Activated CD4-positive, alpha-beta T cell treated with anti-CD3 and anti-CD28 coated beads, Interleukin-2, amount 10 ng/mL, durations not matched to agents 24 days and 14 days (primary cell): ENCODE results near the gene DENND2A. TPM values are rescaled to one million over a fixed set of nuclear protein-coding genes. Genes with fewer than 3 reads are reported as not detected.
"Not testable (repeated sequence)": the region's sequence is repeated elsewhere in the genome, so short reads cannot be mapped to it uniquely, and the experiment has no call there.

Experiments used
- DNase-seq: peaks from one replicate; pipeline ENCODE4 v3.0.0; 2022
- H3K27ac Mint-ChIP-seq: one replicate; pipeline ENCODE4 v1.8.0; 2022; ENCODE audit warnings: mild to moderate bottlenecking, mixed read lengths
- H3K27me3 Mint-ChIP-seq: one replicate; pipeline ENCODE4 v1.8.0; 2022; ENCODE audit warnings: mixed read lengths
- H3K36me3 Mint-ChIP-seq: one replicate; pipeline ENCODE4 v1.8.0; 2022; ENCODE audit warnings: low read depth, mild to moderate bottlenecking, mixed read lengths
- H3K4me1 Mint-ChIP-seq: one replicate; pipeline ENCODE4 v1.8.0; 2021; ENCODE audit warnings: mixed read lengths
- H3K4me3 Mint-ChIP-seq: one replicate; pipeline ENCODE4 v1.8.0; 2022; ENCODE audit warnings: mild to moderate bottlenecking, moderate library complexity, mixed read lengths
- H3K9me3 Mint-ChIP-seq: one replicate; pipeline ENCODE4 v1.8.0; 2021; ENCODE audit warnings: mixed read lengths
- intact Hi-C: fragments of 100-400 bp; cut with micrococcal nuclease; formaldehyde crosslinking; loops from one replicate; pipeline ENCODE4 v1.15.1; 2023
- total RNA-seq: library from RNA; stranded (reverse); gene quantifications from 2 replicates; pipeline ENCODE4 v1.2.3, GENCODE V29; 2022

The DENND2A gene
- total RNA-seq, 1 donor from 2014 or later, result not detected

DNA sequence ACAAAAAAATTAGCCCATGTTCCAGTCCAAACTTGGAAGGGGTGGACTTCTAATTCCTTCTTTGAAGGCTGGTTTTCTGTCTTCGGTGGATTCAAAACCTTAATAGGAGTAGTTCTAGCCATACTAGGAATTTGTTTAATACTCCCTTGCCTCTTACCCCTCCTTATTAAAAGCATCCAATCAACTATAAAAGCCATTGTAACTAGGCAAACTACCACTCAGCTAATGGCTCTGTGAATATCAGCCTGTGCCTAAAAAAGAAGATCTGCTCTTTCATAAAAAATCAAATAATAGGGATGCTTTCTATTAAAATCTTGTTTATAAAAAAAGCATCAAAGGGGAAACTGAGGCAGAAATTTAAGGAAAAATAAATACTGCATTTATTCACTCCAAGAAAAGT is 28.0 kb upstream of the DENND2A start:
- Mint-ChIP-seq H3K36me3 (no peaks in the 10 kb centered on the region), H3K27me3 (peaks cover 29% of the 10 kb centered on the region), H3K27ac (no peak overlapping the region), H3K4me3 (no peak overlapping the region), H3K9me3 (no peaks in the 10 kb centered on the region), H3K4me1 (peaks cover 8% of the 10 kb centered on the region)
- DNase-seq, result no peak
- intact Hi-C loops, result no loop called here

DNA sequence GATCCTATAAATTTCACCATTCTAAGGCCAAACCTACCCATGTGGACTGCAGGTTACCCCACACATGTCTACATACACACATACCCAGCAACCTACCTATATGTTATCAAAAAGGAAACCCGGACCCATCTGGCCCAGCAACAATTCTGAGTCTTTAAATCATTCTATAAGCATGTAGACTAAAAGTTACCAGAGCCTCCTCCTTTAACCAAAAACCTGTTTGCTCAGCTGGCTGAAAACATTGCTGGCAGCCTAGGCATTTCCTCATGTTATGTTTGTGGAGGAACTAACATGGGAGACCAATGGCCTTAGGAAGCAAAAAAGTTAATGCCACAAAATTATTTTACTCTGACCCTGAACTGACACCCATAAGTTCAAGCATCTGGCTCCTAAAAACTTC is 26.9 kb upstream of the DENND2A start:
- intact Hi-C loops, result no loop called here
- no peak overlapping the region for H3K27ac Mint-ChIP-seq
- peaks cover 36% of the 10 kb centered on the region for H3K27me3 Mint-ChIP-seq
- no peaks in the 10 kb centered on the region for H3K9me3 Mint-ChIP-seq
- H3K4me3 Mint-ChIP-seq, result no peak overlapping the region
- no peaks in the 10 kb centered on the region for H3K36me3 Mint-ChIP-seq
- H3K4me1 Mint-ChIP-seq, result peaks cover 5% of the 10 kb centered on the region
- no peak for DNase-seq

DNA sequence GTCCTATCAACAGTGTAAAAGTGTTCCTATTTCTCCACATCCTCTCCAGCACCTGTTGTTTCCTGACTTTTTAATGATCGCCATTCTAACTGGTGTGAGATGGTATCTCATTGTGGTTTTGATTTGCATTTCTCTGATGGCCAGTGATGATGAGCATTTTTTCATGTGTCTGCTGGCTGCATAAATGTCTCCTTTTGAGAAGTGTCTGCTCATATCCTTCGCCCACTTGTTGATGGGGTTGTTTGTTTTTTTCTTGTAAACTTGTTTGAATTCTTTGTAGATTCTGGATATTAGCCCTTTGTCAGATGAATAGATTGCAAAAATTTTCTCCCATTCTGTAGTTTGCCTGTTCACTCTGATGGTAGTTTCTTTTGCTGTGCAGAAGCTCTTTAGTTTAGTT is 22.3 kb upstream of the DENND2A start:
- H3K4me3 Mint-ChIP-seq, H3K27ac Mint-ChIP-seq, H3K9me3 Mint-ChIP-seq, H3K4me1 Mint-ChIP-seq, DNase-seq, intact Hi-C loops, H3K36me3 Mint-ChIP-seq: not testable (repeated sequence)
- H3K27me3 Mint-ChIP-seq, result peaks cover 41% of the 10 kb centered on the region

DNA sequence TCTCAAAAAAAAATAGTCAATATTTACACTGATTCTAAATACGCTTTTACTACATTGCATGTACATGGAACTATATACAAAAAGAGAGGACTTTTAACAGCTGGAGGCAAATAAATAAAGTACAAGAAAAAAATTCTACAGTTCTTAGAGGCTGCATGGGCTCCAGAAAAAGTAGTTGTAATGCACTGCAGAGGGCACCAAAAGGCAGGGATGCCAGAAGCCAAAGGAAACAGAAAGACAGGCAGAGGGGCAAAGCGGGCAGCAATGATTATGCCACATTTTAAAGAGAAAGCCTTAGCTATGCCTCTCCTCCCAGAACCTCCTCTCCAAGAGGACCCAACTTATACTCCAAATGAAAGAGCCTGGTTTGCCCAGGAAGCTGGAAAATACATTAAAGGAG is 20.5 kb upstream of the DENND2A start:
- no peaks in the 10 kb centered on the region for H3K9me3 Mint-ChIP-seq
- H3K4me3 Mint-ChIP-seq, result no peak overlapping the region
- no peaks in the 10 kb centered on the region for H3K36me3 Mint-ChIP-seq
- no peak for DNase-seq
- intact Hi-C loops, result no loop called here
- no peak overlapping the region for H3K27ac Mint-ChIP-seq
- H3K27me3 Mint-ChIP-seq, result peaks cover 50% of the 10 kb centered on the region
- H3K4me1 Mint-ChIP-seq, result peaks cover 10% of the 10 kb centered on the region

DNA sequence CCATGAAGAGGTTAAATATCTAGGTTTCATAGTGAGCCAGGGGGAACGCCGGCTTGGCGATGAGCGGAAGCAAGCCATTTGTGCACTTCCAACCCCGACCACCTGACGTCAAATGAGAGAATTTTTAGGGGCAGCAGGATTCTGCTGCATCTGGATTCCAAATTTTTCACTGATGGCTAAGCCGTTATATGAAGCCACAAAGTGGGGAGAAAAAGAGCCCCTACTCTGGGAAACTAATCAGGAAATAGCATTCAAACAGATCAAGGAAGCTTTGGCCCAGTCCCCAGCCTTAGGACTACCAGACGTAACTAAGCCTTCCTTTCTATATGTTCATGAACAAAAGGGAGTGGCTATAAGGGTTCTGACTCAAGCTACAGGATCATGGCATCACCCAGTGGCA is 19.2 kb upstream of the DENND2A start:
- H3K36me3 Mint-ChIP-seq, result no peaks in the 10 kb centered on the region
- no peak overlapping the region for H3K4me3 Mint-ChIP-seq
- peaks cover 14% of the 10 kb centered on the region for H3K4me1 Mint-ChIP-seq
- H3K9me3 Mint-ChIP-seq, result no peaks in the 10 kb centered on the region
- DNase-seq, result no peak
- H3K27me3 Mint-ChIP-seq, result peaks cover 43% of the 10 kb centered on the region
- no peak overlapping the region for H3K27ac Mint-ChIP-seq
- intact Hi-C loops, result loop anchor here (5.0 kb wide), 1 partner anchor 352 kb away; the partner anchor contains the start of gene MRPS33

DNA sequence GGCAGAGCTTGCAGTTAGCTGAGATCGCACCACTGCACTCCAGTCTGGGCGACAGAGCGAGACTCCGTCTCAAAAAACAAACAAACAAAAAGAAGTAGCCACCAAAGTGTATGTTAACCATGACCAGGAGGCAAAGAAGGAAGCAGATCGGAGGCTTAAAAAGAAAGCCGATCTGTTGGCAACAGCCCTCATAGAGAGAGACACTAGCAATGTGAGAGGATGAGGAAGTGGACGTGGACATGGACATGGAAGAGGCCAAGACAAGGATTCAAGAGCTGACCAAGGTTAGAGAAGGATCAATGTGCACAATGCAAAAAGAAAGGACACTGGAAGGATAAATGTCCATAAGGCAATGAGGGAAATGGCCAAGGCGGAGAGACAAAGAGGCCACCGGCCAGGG is 17.3 kb upstream of the DENND2A start:
- no peak overlapping the region for H3K4me3 Mint-ChIP-seq
- H3K4me1 Mint-ChIP-seq, result peaks cover 19% of the 10 kb centered on the region
- no peak for DNase-seq
- intact Hi-C loops, result loop anchor here (2.0 to 5.0 kb wide), 2 partner anchors 183 to 354 kb away; partner anchors contain the start of gene MRPS33
- peaks cover 34% of the 10 kb centered on the region for H3K27me3 Mint-ChIP-seq
- no peaks in the 10 kb centered on the region for H3K9me3 Mint-ChIP-seq
- H3K27ac Mint-ChIP-seq, result no peak overlapping the region
- no peaks in the 10 kb centered on the region for H3K36me3 Mint-ChIP-seq

DNA sequence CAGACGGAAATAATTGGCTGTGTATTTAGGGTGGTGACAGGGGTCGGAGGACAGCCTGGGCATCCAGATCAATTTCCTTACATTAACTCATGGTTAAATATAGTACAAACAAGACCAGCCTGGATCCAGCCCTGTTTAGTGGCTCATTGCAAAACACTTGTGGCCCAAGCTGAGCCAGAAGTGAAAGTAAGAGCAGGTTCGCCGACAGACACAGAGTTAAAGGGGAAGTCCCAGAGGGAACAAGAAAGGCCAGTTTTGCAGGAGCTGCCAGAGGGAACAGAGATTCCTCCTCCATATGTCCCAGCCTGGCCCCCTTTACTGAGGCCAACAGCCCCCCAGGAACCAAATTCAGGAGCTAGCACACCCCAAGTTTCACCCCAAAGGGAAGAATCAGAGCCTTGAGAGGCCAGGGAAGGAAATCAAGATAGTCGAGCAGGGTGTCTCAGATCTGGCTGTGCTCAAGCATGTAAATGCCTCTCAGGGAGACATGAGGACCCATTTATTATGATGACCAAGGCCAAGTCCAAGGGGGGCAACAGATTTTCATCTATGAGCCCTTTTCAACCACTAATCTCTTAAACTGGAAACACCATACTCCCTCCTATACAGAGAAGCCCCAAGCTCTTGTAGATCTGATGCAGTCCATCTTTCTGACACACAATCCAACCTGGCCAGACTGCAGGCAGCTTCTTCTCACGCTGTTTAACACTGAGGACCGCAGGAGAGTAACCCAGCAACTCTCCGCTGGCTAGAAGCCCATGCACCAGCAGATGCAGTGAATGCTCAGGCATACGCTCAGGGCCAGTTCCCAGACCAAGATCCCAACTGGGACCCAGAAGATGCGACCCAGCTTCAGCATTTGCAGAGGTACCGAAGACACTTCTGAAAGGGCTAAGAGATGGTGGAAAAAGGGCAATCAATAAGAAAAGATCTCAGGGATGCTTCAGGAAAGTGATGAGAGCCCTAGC is 16.2 kb upstream of the DENND2A start:
- intact Hi-C loops, result loop anchor here (2.0 to 5.0 kb wide), 2 partner anchors 182 to 355 kb away; partner anchors contain the start of gene MRPS33
- H3K4me3 Mint-ChIP-seq, result peak overlapping the region; percentile 71
- DNase-seq, result peak; percentile 84
- no peaks in the 10 kb centered on the region for H3K9me3 Mint-ChIP-seq
- H3K27ac Mint-ChIP-seq, result no peak overlapping the region
- no peaks in the 10 kb centered on the region for H3K36me3 Mint-ChIP-seq
- peaks cover 19% of the 10 kb centered on the region for H3K4me1 Mint-ChIP-seq
- peaks cover 40% of the 10 kb centered on the region for H3K27me3 Mint-ChIP-seq

DNA sequence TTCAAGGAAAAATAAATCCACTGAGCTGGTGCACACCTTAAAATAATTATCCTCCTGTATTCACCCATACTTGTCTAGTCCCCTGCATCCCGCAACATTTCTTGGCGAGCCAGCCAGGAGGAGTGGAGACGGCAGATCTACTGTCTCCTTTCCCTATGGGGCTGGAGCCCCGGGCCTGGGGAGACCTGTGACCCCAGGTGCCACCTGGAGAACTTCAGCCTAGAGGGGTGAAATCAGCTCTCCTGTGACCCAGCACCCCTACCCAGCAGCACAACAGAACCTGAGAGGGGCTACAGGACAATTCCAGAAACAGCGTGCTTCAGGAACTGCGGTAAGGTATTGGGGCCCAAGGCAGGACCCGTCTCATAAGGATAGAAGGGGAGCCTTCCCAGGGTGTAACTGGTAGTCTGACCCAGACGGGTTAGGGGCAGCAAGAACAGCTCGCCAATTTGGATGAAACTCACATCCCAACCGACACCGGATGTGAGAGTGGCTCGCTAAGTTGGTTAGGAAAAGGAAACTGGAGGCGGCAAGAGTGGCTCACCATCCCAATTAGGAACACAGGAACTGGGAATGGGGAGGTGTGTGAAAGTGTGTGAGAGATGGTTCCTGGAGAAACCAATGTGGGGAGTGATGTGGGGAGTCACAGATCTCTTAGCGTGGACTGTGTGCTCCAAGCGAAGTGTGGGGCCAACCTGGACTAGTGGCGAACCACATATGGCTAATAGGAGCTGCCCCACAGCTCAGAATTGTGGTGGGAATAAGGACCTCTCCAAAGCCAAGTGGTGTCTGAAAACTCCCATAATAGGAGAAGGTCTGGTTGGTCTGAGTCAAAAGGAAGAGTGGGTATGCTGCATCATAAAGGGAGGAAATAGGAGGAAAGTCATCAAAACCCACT is 15.1 kb upstream of the DENND2A start:
- intact Hi-C loops, result loop anchor here (2.0 to 5.0 kb wide), 2 partner anchors 181 to 357 kb away; partner anchors contain the start of gene MRPS33
- Mint-ChIP-seq H3K4me1 (peaks cover 19% of the 10 kb centered on the region), H3K9me3 (no peaks in the 10 kb centered on the region), H3K36me3 (no peaks in the 10 kb centered on the region), H3K27ac (no peak overlapping the region), H3K27me3 (peaks cover 43% of the 10 kb centered on the region), H3K4me3 (peak overlapping the region; percentile 71)
- DNase-seq, result no peak

DNA sequence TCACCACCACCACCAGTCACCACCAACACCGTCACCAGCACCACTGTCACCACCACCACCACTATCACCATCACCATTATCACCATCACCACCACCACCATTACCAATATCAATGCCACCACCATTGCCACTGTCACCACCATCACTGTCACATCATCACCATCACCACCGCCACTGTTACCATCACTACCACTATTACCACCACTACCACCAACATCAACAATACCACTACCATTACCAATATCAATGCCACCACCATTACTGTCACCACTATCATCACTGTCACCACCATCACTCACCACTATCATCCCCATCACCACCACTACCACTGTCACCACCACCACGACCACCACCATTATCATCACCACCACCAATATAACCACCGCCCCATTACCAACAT is 14.0 kb upstream of the DENND2A start:
- peaks cover 43% of the 10 kb centered on the region for H3K27me3 Mint-ChIP-seq

DNA sequence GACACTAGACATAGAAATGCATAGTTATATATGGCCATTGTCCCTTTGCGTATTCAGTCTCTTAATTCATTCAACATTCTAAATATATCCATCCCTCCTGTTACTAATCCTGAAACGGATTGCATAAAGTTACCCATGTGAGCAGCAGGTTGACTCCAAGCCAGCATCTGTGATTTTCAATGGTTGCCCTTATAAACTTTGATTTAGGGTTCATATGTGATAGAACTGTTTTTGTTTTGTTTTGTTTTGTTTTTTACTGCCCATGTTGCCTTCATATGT is 13.4 kb upstream of the DENND2A start:
- no peaks in the 10 kb centered on the region for H3K9me3 Mint-ChIP-seq
- H3K4me1 Mint-ChIP-seq, result peaks cover 19% of the 10 kb centered on the region
- no peak overlapping the region for H3K27ac Mint-ChIP-seq
- no peaks in the 10 kb centered on the region for H3K36me3 Mint-ChIP-seq
- DNase-seq, result no peak
- intact Hi-C loops, result no loop called here
- peaks cover 39% of the 10 kb centered on the region for H3K27me3 Mint-ChIP-seq
- H3K4me3 Mint-ChIP-seq, result no peak overlapping the region

More for the DNA sequence above, 14.0 kb upstream of the DENND2A start:
- Mint-ChIP-seq H3K4me3 (no peak overlapping the region), H3K9me3 (no peaks in the 10 kb centered on the region), H3K36me3 (no peaks in the 10 kb centered on the region), H3K27ac (no peak overlapping the region), H3K4me1 (peaks cover 19% of the 10 kb centered on the region)
- DNase-seq, result no peak
- intact Hi-C loops, result loop anchor here (5.0 kb wide), 1 partner anchor 358 kb away; the partner anchor contains the start of gene MRPS33

DNA sequence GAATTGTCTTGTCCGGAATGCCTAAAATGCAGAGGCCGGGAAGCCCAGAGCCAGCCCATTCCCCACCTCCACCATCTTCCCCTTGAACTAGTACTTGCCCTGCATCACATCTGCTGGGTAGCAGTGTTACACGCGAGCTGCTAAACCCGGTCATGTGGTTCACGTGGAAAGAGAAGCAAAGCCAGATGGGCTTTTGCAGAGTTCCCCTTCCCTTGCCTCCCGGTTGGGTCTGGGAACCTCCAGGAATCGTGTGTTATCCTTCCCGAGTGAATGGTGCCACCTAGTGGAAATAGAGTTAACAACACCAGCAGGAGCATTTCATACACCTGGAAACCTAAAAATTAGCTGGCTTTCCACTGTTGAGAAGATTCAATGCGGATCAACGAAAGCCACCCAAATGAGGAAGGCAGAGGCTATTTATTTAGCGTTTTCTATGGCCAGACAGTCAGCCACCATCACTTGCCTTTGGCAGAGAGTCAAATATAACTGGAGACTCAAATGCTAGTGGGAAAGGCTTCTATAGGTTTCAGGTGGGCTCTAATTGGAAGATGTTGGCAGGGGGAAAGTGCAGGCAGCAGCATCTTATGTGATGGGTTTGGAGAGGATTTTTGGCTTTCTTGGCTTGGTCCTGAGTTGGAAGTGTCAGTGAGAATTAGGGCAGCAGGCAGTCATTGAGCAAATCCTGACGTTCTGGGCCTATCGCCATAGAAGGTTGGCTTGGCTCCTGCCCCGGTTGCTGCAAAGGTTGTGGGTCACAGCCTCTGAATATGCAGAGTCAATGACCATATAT is 12.9 kb upstream of the DENND2A start:
- H3K9me3 Mint-ChIP-seq, result no peaks in the 10 kb centered on the region
- intact Hi-C loops, result loop anchor here (1.0 kb wide), 1 partner anchor 135 kb away; no protein-coding TSS in a partner anchor
- H3K4me1 Mint-ChIP-seq, result peaks cover 19% of the 10 kb centered on the region
- no peak overlapping the region for H3K27ac Mint-ChIP-seq
- no peak overlapping the region for H3K4me3 Mint-ChIP-seq
- peak; percentile 80 for DNase-seq
- H3K36me3 Mint-ChIP-seq, result no peaks in the 10 kb centered on the region
- H3K27me3 Mint-ChIP-seq, result peaks cover 37% of the 10 kb centered on the region

DNA sequence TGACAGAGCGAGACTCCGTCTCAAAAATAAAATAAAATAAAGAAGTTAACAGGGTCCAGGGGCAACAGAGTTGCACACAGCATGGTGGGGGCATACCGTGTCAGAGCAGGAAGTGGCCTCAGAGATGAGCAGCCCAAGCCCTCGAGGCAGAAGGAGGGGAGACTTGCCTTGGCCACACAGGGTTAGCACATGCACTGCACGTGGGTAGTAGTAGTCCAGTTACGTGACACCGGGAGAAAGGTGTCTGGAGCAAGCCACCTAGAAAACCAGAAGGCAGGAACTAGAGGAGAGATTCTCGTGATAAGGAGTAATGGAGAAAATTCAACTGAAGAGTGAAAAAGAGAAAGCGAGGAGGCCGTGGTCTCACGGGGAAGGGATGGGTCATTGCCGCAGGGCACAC is 9.8 kb upstream of the DENND2A start:
- Mint-ChIP-seq H3K27me3 (peaks cover 32% of the 10 kb centered on the region), H3K27ac (no peak overlapping the region), H3K4me3 (no peak overlapping the region), H3K4me1 (peaks cover 10% of the 10 kb centered on the region), H3K36me3 (no peaks in the 10 kb centered on the region), H3K9me3 (no peaks in the 10 kb centered on the region)
- DNase-seq, result no peak
- intact Hi-C loops, result no loop called here

DNA sequence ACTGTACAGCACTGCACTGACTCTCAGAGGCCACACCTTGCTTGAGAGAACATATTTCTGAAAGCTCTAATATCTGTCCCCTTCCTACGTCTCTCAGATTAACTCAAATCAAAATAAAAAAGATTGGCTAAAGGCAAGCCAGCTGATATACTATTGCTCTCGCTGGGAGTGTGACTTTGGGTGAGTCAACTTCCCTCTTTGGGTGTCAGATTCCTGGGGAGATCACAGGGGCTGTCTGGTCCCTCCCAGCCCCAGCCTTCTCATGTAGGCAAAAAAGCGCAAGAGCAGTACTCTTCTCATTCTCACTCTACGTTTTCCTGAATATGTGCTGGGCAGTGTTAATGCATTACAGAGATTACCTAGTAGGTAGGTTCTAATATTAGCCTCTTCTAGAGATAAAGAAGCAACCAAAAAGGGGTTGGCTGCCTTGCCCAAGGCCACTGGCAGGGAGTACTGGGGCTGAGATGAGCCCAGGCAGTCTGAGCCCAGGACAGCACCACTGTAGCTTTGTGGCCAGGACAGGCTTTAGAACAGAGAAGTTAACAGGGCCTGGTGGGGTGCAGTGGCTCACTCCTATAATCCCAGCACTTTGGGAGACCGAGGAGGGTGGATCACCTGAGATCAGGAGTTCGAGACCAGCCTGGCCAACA is 9.1 kb upstream of the DENND2A start:
- Mint-ChIP-seq H3K27ac (no peak overlapping the region), H3K27me3 (peaks cover 30% of the 10 kb centered on the region), H3K36me3 (no peaks in the 10 kb centered on the region), H3K9me3 (no peaks in the 10 kb centered on the region), H3K4me1 (peaks cover 10% of the 10 kb centered on the region), H3K4me3 (no peak overlapping the region)
- DNase-seq, result no peak
- intact Hi-C loops, result no loop called here
